ENCODE data around the gene MAP4K2.

MAP4K2 gene

GRCh38 chr11:64755681-64756361 lies 47.2 kb downstream of the MAP4K2 start:
- in situ Hi-C loops (cut with HindIII; ENCODE audit: low sequenced_read_pairs): loop anchor here (25.0 kb wide), 1 partner anchor 106 kb away; no protein-coding TSS in a partner anchor
- H3K4me3 ChIP-seq (ENCODE audit: low read depth, low read length): no peak overlapping the region
- no peak for DNase-seq (ENCODE audit: low read depth)
- TF ChIP-seq CTCF (IDR thresholded peaks at IDR 0.05; ENCODE audit: low read depth, low read length, missing control alignments): no peak

DNA sequence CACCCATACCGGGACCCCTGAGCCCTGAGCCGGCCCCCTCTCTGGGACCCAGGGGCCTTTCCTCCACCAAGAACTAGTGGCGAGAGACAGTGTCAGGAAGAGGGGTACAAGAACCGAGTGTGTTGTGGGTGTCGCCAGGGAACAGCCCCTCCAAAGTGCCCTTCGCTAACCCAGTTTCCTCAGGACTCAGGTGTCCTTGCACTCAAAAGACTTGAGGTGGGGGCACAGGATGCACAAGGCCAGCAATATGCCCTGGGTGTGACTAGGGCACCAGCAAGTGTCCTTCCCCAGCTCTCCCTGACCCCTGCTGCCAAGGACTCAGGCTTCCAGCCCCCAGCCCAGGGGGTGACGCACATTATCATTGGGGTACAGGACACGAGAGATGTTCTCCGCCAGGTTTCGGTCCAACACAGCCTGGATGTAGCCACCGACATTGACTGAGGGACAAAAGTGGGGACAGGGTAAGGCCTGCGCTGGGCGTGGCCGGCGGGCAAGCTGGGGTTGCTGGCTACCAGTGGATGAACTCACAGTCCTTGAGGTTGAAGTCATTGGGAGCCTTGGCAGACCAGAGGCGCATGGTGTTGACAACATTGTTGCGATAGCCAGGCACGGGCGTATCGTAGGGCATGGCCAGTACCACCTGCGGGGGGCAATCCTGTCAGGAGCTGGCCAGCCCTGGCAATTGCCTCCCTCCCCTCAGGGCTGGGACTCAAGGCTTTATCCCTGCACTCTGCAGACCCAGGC lies 47.9 kb downstream of the MAP4K2 start:
- no peak for DNase-seq (ENCODE audit: low read depth)
- in situ Hi-C loops (cut with HindIII; ENCODE audit: low sequenced_read_pairs): loop anchor here (5.0 to 25.0 kb wide), 2 partner anchors 38 to 107 kb away; no protein-coding TSS in a partner anchor
- no peak overlapping the region for H3K4me3 ChIP-seq (ENCODE audit: low read depth, low read length)
- no peak for TF ChIP-seq CTCF (IDR thresholded peaks at IDR 0.05; ENCODE audit: low read depth, low read length, missing control alignments)

GRCh38 chr11:64754124-64754918 lies 48.7 kb downstream of the MAP4K2 start:
- TF ChIP-seq CTCF (IDR thresholded peaks at IDR 0.05; ENCODE audit: low read depth, low read length, missing control alignments): no peak
- no peak for DNase-seq (ENCODE audit: low read depth)
- in situ Hi-C loops (cut with HindIII; ENCODE audit: low sequenced_read_pairs): loop anchor here (5.0 to 25.0 kb wide), 2 partner anchors 37 to 108 kb away; no protein-coding TSS in a partner anchor

GRCh38 chr11:64753380-64754123 lies 49.5 kb downstream of the MAP4K2 start:
- DNase-seq (ENCODE audit: low read depth): no peak
- no peak for TF ChIP-seq CTCF (IDR thresholded peaks at IDR 0.05; ENCODE audit: low read depth, low read length, missing control alignments)
- in situ Hi-C loops (cut with HindIII; ENCODE audit: low sequenced_read_pairs): loop anchor here (5.0 to 25.0 kb wide), 2 partner anchors 36 to 109 kb away; no protein-coding TSS in a partner anchor
- H3K4me3 ChIP-seq (ENCODE audit: low read depth, low read length): no peak overlapping the region

More at GRCh38 chr11:64754124-64754918, 48.7 kb downstream of the MAP4K2 start:
- no peak overlapping the region for H3K4me3 ChIP-seq (ENCODE audit: low read depth, low read length)

- in situ Hi-C loops (cut with HindIII; ENCODE audit: low sequenced_read_pairs): loop anchor here (5.0 to 25.0 kb wide), 2 partner anchors 36 to 109 kb away; no protein-coding TSS in a partner anchor
- no peak for DNase-seq (ENCODE audit: low read depth)
- no peak overlapping the region for H3K4me3 ChIP-seq (ENCODE audit: low read depth, low read length)
- TF ChIP-seq CTCF (IDR thresholded peaks at IDR 0.05; ENCODE audit: low read depth, low read length, missing control alignments): no peak
These were observed 50.0 kb downstream of the MAP4K2 start for GRCh38 chr11:64753019-64753379.
